Measurements from ENCODE around the gene OR4K5. TPM values are rescaled to one million over a fixed set of nuclear protein-coding genes. Genes with fewer than 3 reads are reported as not detected.

The OR4K5 gene
- total and polyA plus RNA-seq, 2 of the 13 experiments (the other 11 are each of a cell fraction or from before 2014, with no cell fraction given) = not detected

- TF ChIP-seq HES4 (CRISPR knock-in tag; IDR thresholded peaks at IDR 0.05; ENCODE audit: borderline replicate concordance) = no peak
- no peak for TF ChIP-seq HOXA9 (CRISPR knock-in tag; IDR thresholded peaks at IDR 0.05; ENCODE audit: borderline replicate concordance)
- no peak for TF ChIP-seq ZNF577 (CRISPR knock-in tag; IDR thresholded peaks at IDR 0.05; ENCODE audit: borderline replicate concordance, low read depth)
These were observed 21.3 kb downstream of the OR4K5 start (continued) for GRCh38 chr14:19941668-19942067.

- 12% methylated on average over 3 of the region's 3 CpGs for WGBS (ENCODE audit: low lambda C conversion rate)
- Histone ChIP-seq H3K79me2 (ENCODE audit: insufficient read depth, low read length) (no peaks in the 10 kb centered on the region), H3K4me3 (replicated peaks in 1 of 3; ENCODE audit: insufficient read depth in 1 of 3, low read depth in 2 of 3, low read length in 3 of 3) (peak overlapping the region; percentile 20 to 56 (median 44); a peak in 4 of 6 replicates), H3K9ac (ENCODE audit: insufficient read depth, low read depth, low read length) (no peak overlapping the region), H3K4me1 (ENCODE audit: insufficient read depth, low read length) (no peaks in the 10 kb centered on the region), H3K9me3 (ENCODE audit: low read length) (no peaks in the 10 kb centered on the region), H3K27me3 (ENCODE audit: control insufficient read depth in 1 of 2, insufficient read depth in 2 of 2, low read length in 2 of 2) (no peaks in the 10 kb centered on the region), H3K36me3 (replicated peaks in 1 of 2; ENCODE audit: control insufficient read depth in 1 of 2, insufficient read depth in 2 of 2, low read length in 2 of 2) (no peaks in the 10 kb centered on the region), H3K27ac (ENCODE audit: extremely low read length, insufficient read depth, low read length) (no peak overlapping the region), H3K4me2 (ENCODE audit: low read depth, low read length) (peak overlapping the region; percentile 61), H2AFZ (ENCODE audit: low read length) (peak overlapping the region; percentile 80), H4K20me1 (ENCODE audit: insufficient read depth, low read length) (no peaks in the 10 kb centered on the region)
- no peak for TF ChIP-seq ZNF850 (CRISPR knock-in tag; conservative IDR thresholded peaks at IDR 0.05)
- TF ChIP-seq HIC2 (CRISPR knock-in tag; IDR thresholded peaks at IDR 0.05; ENCODE audit: low read depth) = no peak
- no peak for TF ChIP-seq KAT8 (CRISPR knock-in tag; IDR thresholded peaks at IDR 0.05)
- TF ChIP-seq CCAR2 (optimal IDR thresholded peaks at IDR 0.05; ENCODE audit: low read depth, low read length) = no peak
- TF ChIP-seq KDM5A (IDR thresholded peaks at IDR 0.05; ENCODE audit: borderline replicate concordance, low read length) = no peak
- no peak for TF ChIP-seq ZNF550 (CRISPR knock-in tag; IDR thresholded peaks at IDR 0.05; ENCODE audit: borderline replicate concordance)
- in situ Hi-C loops (cut with HindIII; ENCODE audit: extremely low pct_ligation_motif_present, low pct_unique_long_range_greater_than_20kb) (no loop called here), intact Hi-C loops (cut with micrococcal nuclease; ENCODE audit: unreplicated experiment) (no loop called here)
- POLR2A ChIA-PET = no interaction called here
- no TSS peak for BruUV-seq (replicated peaks)
- ATAC-seq (peak; percentile 77), FAIRE-seq (peak; percentile 81), DNase-seq (ENCODE audit: low spot score) (no peak)
- CTCF ChIA-PET (ENCODE audit: low intra/inter-chr PET ratio, low total read pairs) = no interaction called here
These were observed 27.1 kb downstream of the OR4K5 start for GRCh38 chr14:19947413-19948090.

Measured in HepG2 (cell line).